Sigmoid colon (tissue), 7 donors: ENCODE measurements around the gene MTAP. TPM values are rescaled to one million over a fixed set of nuclear protein-coding genes. Genes with fewer than 3 reads are reported as not detected.

Experiments
- DNase-seq: peaks from one replicate; pipeline ENCODE4 v3.0.0-alpha.2; 2019
- H3K27ac ChIP-seq, 4 donors: fragments of 200-600 bp; sonication (generic); one replicate each; pipeline ENCODE4 v1.5.1; 2016 to 2019; ENCODE audit warnings: mild to moderate bottlenecking in 1 of 4
- H3K27me3 ChIP-seq, 3 donors: fragments of 200-600 bp; sonication (generic); one replicate each; pipeline ENCODE4 v1.5.1; 2019; ENCODE audit warnings: mild to moderate bottlenecking in 1 of 3
- H3K36me3 ChIP-seq, 4 donors: fragments of 200-600 bp; sonication (generic); one replicate each; pipeline ENCODE4 v1.5.1; 2016 to 2019
- H3K4me1 ChIP-seq, 4 donors: fragments of 200-600 bp; sonication (generic); one replicate each; pipeline ENCODE4 v1.5.1; 2017 to 2019
- H3K4me3 ChIP-seq, 4 donors: fragments of 200-600 bp; sonication (generic); one replicate each; pipeline ENCODE4 v1.5.1; 2017 to 2019; ENCODE audit warnings: mild to moderate bottlenecking in 2 of 4, moderate library complexity in 1 of 4
- H3K9me3 ChIP-seq, 4 donors: fragments of 200-600 bp in 3 of 4; sonication (generic) in 3 of 4; one replicate each; pipeline versions ENCODE4 v1.5.1 to v1.6.1; 2013 to 2019
- EP300 ChIP-seq, 4 donors: sonication (generic); formaldehyde crosslinking; IDR thresholded peaks; one replicate each; pipeline ENCODE4 v1.6.1; 2017; ENCODE audit warnings: antibody characterized with exemption in 4 of 4
- POLR2A ChIP-seq, 2 donors: fragments of 450-650 bp; IDR thresholded peaks; one replicate each; pipeline ENCODE4 v1.6.1; 2016; ENCODE audit warnings: antibody characterized with exemption in 2 of 2, mild to moderate bottlenecking in 2 of 2, moderate library complexity in 2 of 2
- POLR2AphosphoS5 ChIP-seq, 4 donors: sonication (generic); formaldehyde crosslinking; IDR thresholded peaks; one replicate each; pipeline ENCODE4 v1.6.1; 2017; ENCODE audit warnings: antibody characterized with exemption in 4 of 4
- WGBS, 2 donors: extraction: QIAGEN DNeasy Blood & Tissue Kit; methylation state at CpG; one replicate each; pipeline ENCODE4 v1.1.7; 2013; 5-methylcytosine and 5-hydroxymethylcytosine counted together
- intact Hi-C: fragments of 100-400 bp; cut with DNase I; formaldehyde crosslinking; loops from one replicate; pipeline ENCODE4 v1.15.1; 2023
- polyA plus RNA-seq, 3 donors: library from polyadenylated mRNA; stranded (reverse); fragments of 200-250 nt; gene quantifications; one replicate each; pipeline ENCODE4 v1.2.3, GENCODE V29; 2013
- total RNA-seq, 4 donors: library from RNA; depleted of rRNA; stranded (reverse); fragments of >200 nt; gene quantifications; one replicate each; pipeline ENCODE4 v1.1.0, GENCODE V29; 2016
- TF ChIP-seq, protein P1 (sequence below), 4 experiments: fragments of 450-650 bp in 3 of 4; fragments of 200-600 bp in 1 of 4; IDR thresholded peaks; one replicate each; pipeline ENCODE4 v1.5.1; 2016 to 2019; ENCODE audit warnings: antibody characterized with exemption in 4 of 4, mild to moderate bottlenecking in 3 of 4, moderate library complexity in 2 of 4
- donor health status: healthy with polysubstance abuse.
- donor health status: Bipolar disorder and iron deficiency.
- donor health status: healthy.

Gene MTAP
- total and polyA plus RNA-seq, 7 donors, result 7.6 to 28.5 (median 19.9) TPM

DNA sequence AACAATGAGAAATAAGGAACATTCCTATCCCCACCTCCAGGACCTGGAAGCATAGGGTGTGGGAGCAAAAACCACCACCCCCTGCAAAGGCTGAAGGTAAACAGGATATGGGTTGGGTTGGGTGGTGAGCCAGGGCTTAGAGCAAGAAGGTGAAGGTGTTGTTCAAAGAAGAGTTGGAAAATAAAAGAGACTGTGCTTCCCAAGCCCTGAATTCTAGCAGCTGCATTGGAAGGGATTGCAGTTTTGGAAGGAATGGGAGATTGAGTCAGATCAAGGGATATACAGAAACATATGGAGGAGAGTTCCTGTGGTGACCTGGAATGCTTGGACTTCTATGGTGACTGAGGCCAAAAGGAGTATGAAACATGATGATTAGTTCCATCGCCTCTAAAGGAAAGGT lies 24.7 kb upstream of the MTAP start:
- TF ChIP-seq, protein P1, sequence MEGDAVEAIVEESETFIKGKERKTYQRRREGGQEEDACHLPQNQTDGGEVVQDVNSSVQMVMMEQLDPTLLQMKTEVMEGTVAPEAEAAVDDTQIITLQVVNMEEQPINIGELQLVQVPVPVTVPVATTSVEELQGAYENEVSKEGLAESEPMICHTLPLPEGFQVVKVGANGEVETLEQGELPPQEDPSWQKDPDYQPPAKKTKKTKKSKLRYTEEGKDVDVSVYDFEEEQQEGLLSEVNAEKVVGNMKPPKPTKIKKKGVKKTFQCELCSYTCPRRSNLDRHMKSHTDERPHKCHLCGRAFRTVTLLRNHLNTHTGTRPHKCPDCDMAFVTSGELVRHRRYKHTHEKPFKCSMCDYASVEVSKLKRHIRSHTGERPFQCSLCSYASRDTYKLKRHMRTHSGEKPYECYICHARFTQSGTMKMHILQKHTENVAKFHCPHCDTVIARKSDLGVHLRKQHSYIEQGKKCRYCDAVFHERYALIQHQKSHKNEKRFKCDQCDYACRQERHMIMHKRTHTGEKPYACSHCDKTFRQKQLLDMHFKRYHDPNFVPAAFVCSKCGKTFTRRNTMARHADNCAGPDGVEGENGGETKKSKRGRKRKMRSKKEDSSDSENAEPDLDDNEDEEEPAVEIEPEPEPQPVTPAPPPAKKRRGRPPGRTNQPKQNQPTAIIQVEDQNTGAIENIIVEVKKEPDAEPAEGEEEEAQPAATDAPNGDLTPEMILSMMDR (IDR thresholded peaks at IDR 0.05), result no peak
- TF ChIP-seq EP300 (IDR thresholded peaks at IDR 0.05), result no peak
- TF ChIP-seq POLR2AphosphoS5 (IDR thresholded peaks at IDR 0.05), result no peak
- TF ChIP-seq POLR2A (IDR thresholded peaks at IDR 0.05), result no peak
- no peak overlapping the region for H3K27ac ChIP-seq
- no peaks in the 10 kb centered on the region for H3K36me3 ChIP-seq
- H3K4me3 ChIP-seq, result no peak overlapping the region
- no peaks in the 10 kb centered on the region for H3K4me1 ChIP-seq
- no peak for DNase-seq
- intact Hi-C loops, result no loop called here
- H3K27me3 ChIP-seq, result no peaks in the 10 kb centered on the region
- 83 to 97% methylated on average over 1 of the region's 1 CpG for WGBS, 2 donors
- no peaks in the 10 kb centered on the region for H3K9me3 ChIP-seq

DNA sequence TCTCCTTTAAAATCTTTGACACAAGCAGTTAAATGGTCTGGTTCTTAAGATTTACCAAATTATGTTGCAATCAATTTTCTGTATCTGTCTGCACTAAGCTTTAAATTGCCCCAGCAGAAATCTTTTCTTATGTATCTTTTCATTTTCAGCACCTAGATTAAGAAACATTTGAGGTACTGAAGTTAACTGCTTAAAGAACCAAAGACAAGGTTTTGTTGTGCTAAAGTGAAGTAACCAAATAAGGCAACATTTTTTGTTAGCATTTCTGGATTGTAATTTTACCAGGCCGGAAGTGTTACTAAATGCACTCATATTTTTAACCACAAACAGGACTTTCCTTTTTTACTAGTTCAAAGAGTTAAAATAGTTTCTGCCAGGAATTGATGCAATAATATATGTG lies 24.1 kb upstream of the MTAP start:
- intact Hi-C loops, result no loop called here
- 43 to 72% methylated on average over 1 of the region's 1 CpG for WGBS, 2 donors
- H3K4me3 ChIP-seq, result no peak overlapping the region
- TF ChIP-seq POLR2AphosphoS5 (IDR thresholded peaks at IDR 0.05), result no peak
- TF ChIP-seq, protein P1 (IDR thresholded peaks at IDR 0.05), result no peak
- no peak for TF ChIP-seq EP300 (IDR thresholded peaks at IDR 0.05)
- no peak for TF ChIP-seq POLR2A (IDR thresholded peaks at IDR 0.05)
- no peak for DNase-seq
- no peak overlapping the region for H3K27ac ChIP-seq
- H3K36me3 ChIP-seq, result no peaks in the 10 kb centered on the region
- H3K4me1 ChIP-seq, result no peaks in the 10 kb centered on the region
- H3K9me3 ChIP-seq, result no peaks in the 10 kb centered on the region
- H3K27me3 ChIP-seq, result no peaks in the 10 kb centered on the region

DNA sequence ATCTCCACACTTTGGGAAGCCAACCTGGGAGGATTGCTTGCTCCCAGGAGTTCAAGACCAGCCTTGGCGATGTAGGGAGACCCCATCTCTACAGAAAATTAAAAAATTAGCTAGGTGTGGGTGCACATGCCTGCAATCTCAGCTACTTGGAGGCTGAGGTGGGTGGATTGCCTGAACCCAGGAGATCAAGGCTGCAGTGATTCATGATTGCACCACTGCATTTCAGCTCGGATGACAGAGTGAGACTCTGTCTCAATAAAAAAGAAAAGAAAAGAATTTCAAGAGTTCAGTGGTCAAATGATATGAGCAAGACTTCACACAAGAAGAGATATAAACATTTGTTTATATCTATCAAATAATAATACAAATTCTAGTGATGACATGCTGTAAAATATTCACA lies 23.0 kb upstream of the MTAP start:
- WGBS, 2 donors, result 74 to 86% methylated on average over 2 of the region's 2 CpGs
- DNase-seq, result no peak
- Histone ChIP-seq H3K27ac (no peak overlapping the region), H3K9me3 (no peaks in the 10 kb centered on the region), H3K4me3 (no peak overlapping the region), H3K27me3 (no peaks in the 10 kb centered on the region), H3K36me3 (no peaks in the 10 kb centered on the region), H3K4me1 (no peaks in the 10 kb centered on the region)
- no peak for TF ChIP-seq POLR2A (IDR thresholded peaks at IDR 0.05)
- TF ChIP-seq POLR2AphosphoS5 (IDR thresholded peaks at IDR 0.05), result no peak
- TF ChIP-seq, protein P1 (IDR thresholded peaks at IDR 0.05), result no peak
- TF ChIP-seq EP300 (IDR thresholded peaks at IDR 0.05), result no peak
- intact Hi-C loops, result no loop called here

DNA sequence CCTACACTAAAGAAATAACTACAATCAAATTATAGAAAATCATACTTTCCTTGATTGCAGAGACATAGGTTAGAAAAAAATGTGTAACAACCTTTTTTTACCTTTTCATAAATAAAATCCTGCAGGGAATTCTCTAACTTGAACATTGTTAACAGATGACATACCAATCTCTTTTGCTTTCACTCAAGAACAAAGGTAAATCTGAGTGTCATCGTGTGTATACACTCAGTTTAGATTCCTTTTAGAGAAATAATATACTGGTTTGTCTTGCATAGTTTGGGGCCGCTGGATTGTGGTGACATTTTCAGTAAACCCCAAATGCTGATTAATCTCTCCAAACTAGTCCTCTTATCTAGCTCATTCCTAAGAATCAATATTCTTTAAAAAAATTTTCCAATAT lies 20.8 kb upstream of the MTAP start:
- no peak for DNase-seq
- Histone ChIP-seq H3K36me3 (no peaks in the 10 kb centered on the region), H3K4me3 (no peak overlapping the region), H3K9me3 (no peaks in the 10 kb centered on the region), H3K27ac (no peak overlapping the region), H3K27me3 (no peaks in the 10 kb centered on the region), H3K4me1 (no peaks in the 10 kb centered on the region)
- TF ChIP-seq POLR2A (IDR thresholded peaks at IDR 0.05) (no peak), POLR2AphosphoS5 (IDR thresholded peaks at IDR 0.05) (no peak), EP300 (IDR thresholded peaks at IDR 0.05) (no peak)
- TF ChIP-seq, protein P1 (IDR thresholded peaks at IDR 0.05), result no peak
- 78 to 81% methylated on average over 2 of the region's 2 CpGs for WGBS, 2 donors
- intact Hi-C loops, result no loop called here

DNA sequence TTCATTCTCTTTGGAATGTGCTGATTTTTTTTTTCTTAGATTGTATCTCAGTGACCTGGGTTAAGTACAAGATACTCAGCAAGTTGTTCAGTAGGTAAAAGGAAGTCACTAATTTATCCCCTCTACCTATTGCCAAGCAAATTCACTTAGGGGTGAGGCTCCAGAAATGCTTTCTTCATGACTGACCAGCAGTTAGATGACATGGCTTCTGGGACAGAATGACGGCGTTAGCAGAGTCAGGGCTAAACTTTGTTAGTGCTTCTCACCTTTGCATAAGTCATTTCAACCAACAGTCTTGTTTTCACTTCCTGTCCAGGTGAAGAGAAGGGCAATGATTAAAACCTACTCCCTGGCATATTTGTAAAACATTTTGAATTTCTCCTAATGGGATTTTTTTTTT lies 20.2 kb upstream of the MTAP start:
- 59 to 76% methylated on average over 2 of the region's 2 CpGs for WGBS, 2 donors
- TF ChIP-seq POLR2AphosphoS5 (IDR thresholded peaks at IDR 0.05) (no peak), EP300 (IDR thresholded peaks at IDR 0.05) (no peak), POLR2A (IDR thresholded peaks at IDR 0.05) (no peak)
- TF ChIP-seq, protein P1 (IDR thresholded peaks at IDR 0.05), result no peak
- Histone ChIP-seq H3K36me3 (no peaks in the 10 kb centered on the region), H3K4me1 (no peaks in the 10 kb centered on the region), H3K27me3 (no peaks in the 10 kb centered on the region), H3K9me3 (no peaks in the 10 kb centered on the region), H3K4me3 (no peak overlapping the region), H3K27ac (no peak overlapping the region)
- no peak for DNase-seq
- intact Hi-C loops, result no loop called here
